AG09309 (cell line): ENCODE data around the gene PRKN.

Experiments
- DNase-seq: peaks from one replicate; pipeline ENCODE4 v3.0.0-alpha.2; 2010; ENCODE audit warnings: low read depth
- H3K4me3 ChIP-seq: 2 replicates; pipeline ENCODE4 v1.5.1; 2011; ENCODE audit warnings: mild to moderate bottlenecking, low read depth, low read length, moderate library complexity; ENCODE audit not compliant: control insufficient read depth
- TF ChIP-seq, protein P1 (sequence below): IDR thresholded peaks from 2 replicates; pipeline ENCODE4 v1.5.1; 2011; ENCODE audit warnings: mild to moderate bottlenecking, low read depth, low read length, inconsistent platforms; ENCODE audit not compliant: insufficient read depth, control insufficient read depth; ENCODE audit errors: missing control alignments

PRKN gene

GRCh38 chr6:162512744-162513143 is 214.8 kb downstream of the PRKN start:
- DNase-seq = no peak
- TF ChIP-seq, protein P1, sequence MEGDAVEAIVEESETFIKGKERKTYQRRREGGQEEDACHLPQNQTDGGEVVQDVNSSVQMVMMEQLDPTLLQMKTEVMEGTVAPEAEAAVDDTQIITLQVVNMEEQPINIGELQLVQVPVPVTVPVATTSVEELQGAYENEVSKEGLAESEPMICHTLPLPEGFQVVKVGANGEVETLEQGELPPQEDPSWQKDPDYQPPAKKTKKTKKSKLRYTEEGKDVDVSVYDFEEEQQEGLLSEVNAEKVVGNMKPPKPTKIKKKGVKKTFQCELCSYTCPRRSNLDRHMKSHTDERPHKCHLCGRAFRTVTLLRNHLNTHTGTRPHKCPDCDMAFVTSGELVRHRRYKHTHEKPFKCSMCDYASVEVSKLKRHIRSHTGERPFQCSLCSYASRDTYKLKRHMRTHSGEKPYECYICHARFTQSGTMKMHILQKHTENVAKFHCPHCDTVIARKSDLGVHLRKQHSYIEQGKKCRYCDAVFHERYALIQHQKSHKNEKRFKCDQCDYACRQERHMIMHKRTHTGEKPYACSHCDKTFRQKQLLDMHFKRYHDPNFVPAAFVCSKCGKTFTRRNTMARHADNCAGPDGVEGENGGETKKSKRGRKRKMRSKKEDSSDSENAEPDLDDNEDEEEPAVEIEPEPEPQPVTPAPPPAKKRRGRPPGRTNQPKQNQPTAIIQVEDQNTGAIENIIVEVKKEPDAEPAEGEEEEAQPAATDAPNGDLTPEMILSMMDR = no peak

GRCh38 chr6:162497389-162497788 is 230.2 kb downstream of the PRKN start:
- H3K4me3 ChIP-seq = no peak overlapping the region
- TF ChIP-seq, protein P1 = no peak
- no peak for DNase-seq

More at GRCh38 chr6:162512744-162513143, 214.8 kb downstream of the PRKN start:
- H3K4me3 ChIP-seq = no peak overlapping the region

DNA sequence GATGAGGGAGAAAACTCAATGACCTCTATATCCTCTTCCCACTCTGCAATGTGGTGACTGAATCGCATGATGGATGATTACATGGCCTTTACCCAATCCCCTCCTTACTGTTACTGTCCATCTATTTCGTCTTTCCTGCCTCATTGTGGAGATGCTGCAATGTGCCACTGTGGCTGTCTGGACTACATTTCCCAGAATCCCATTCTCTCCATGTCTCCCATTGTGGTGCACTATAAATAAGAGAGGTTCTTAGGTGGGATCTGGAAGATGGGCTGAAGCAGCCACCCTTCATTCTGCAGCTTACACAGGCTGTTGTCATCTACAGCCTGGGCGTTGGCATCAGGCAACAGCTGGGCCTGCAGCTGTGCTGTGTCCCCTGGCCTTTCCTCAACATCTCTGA is 233.6 kb downstream of the PRKN start:
- no peak for DNase-seq
- H3K4me3 ChIP-seq = no peak overlapping the region
- TF ChIP-seq, protein P1 = no peak

DNA sequence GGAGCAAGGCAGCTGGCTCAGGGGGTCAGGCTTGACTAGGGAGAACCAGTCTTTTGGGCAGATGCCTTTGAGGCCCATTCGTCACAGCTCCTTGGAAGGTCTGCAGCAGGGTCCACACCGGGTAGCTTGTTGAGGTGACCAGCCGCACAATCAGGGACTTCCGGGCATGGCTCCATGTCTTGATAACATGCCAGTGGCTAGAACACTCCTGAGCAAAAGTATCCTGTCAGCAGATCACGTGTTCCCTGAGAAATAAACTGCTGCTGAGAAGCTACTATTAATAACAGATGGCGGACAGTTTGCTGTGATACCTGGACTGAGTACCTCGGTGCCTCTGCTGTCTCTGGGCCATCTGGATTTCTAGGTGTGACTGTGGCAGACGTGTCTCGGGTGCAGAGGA is 235.9 kb downstream of the PRKN start:
- no peak overlapping the region for H3K4me3 ChIP-seq
- TF ChIP-seq, protein P1 = no peak
- no peak for DNase-seq

- no peak for DNase-seq
- H3K4me3 ChIP-seq = no peak overlapping the region
- TF ChIP-seq, protein P1 = no peak
Measured at GRCh38 chr6:162489101-162489976, 238.2 kb downstream of the PRKN start.

- no peak for DNase-seq
- no peak overlapping the region for H3K4me3 ChIP-seq
- TF ChIP-seq, protein P1 = no peak
Measured at GRCh38 chr6:162488444-162488843, 239.1 kb downstream of the PRKN start.
